ENCODE data around the gene C17orf67.

DNA sequence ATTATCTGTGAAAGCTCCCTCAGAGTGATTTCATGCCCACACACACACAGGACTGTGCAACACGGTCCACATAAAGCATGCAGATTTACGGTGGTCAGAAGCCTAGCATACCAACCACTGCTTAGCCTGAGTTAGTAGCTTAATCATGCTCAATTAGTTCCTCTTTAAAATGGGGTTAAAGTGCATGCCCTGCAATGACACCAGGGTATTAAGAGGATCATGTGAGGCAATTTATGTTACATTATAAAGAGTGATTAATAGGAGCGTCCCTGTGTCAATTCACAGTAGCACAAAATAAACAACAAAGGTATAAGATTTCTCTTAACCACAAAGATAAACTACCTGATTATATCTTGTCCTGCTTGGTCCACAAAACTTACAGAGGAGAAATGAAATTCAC, 39.8 kb downstream of the C17orf67 start:
- TF ChIP-seq, protein P1, sequence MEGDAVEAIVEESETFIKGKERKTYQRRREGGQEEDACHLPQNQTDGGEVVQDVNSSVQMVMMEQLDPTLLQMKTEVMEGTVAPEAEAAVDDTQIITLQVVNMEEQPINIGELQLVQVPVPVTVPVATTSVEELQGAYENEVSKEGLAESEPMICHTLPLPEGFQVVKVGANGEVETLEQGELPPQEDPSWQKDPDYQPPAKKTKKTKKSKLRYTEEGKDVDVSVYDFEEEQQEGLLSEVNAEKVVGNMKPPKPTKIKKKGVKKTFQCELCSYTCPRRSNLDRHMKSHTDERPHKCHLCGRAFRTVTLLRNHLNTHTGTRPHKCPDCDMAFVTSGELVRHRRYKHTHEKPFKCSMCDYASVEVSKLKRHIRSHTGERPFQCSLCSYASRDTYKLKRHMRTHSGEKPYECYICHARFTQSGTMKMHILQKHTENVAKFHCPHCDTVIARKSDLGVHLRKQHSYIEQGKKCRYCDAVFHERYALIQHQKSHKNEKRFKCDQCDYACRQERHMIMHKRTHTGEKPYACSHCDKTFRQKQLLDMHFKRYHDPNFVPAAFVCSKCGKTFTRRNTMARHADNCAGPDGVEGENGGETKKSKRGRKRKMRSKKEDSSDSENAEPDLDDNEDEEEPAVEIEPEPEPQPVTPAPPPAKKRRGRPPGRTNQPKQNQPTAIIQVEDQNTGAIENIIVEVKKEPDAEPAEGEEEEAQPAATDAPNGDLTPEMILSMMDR (conservative IDR thresholded peaks at IDR 0.05; ENCODE audit: low read depth in 2 of 2): no peak
- TF ChIP-seq ZNF331 (CRISPR knock-in tag; IDR thresholded peaks at IDR 0.05; ENCODE audit: low read depth) (no peak), CREB1 (CRISPR knock-in tag; IDR thresholded peaks at IDR 0.05; ENCODE audit: low read depth) (no peak), EZH2 (IDR thresholded peaks at IDR 0.05; ENCODE audit: low read depth, unreplicated experiment) (no peak)
- TF ChIP-seq, protein P2, sequence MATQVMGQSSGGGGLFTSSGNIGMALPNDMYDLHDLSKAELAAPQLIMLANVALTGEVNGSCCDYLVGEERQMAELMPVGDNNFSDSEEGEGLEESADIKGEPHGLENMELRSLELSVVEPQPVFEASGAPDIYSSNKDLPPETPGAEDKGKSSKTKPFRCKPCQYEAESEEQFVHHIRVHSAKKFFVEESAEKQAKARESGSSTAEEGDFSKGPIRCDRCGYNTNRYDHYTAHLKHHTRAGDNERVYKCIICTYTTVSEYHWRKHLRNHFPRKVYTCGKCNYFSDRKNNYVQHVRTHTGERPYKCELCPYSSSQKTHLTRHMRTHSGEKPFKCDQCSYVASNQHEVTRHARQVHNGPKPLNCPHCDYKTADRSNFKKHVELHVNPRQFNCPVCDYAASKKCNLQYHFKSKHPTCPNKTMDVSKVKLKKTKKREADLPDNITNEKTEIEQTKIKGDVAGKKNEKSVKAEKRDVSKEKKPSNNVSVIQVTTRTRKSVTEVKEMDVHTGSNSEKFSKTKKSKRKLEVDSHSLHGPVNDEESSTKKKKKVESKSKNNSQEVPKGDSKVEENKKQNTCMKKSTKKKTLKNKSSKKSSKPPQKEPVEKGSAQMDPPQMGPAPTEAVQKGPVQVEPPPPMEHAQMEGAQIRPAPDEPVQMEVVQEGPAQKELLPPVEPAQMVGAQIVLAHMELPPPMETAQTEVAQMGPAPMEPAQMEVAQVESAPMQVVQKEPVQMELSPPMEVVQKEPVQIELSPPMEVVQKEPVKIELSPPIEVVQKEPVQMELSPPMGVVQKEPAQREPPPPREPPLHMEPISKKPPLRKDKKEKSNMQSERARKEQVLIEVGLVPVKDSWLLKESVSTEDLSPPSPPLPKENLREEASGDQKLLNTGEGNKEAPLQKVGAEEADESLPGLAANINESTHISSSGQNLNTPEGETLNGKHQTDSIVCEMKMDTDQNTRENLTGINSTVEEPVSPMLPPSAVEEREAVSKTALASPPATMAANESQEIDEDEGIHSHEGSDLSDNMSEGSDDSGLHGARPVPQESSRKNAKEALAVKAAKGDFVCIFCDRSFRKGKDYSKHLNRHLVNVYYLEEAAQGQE (IDR thresholded peaks at IDR 0.05; ENCODE audit: unreplicated experiment): no peak

All from GM23338 (cell line).